ENCODE measurements around the gene LINC01488.

The LINC01488 gene

GRCh38 chr11:69463995-69464960, 17.2 kb upstream of the LINC01488 start:
- no peak for DNase-seq

- DNase-seq: no peak
Measured at GRCh38 chr11:69465236-69466000, 16.0 kb upstream of the LINC01488 start.

- no peak for DNase-seq
Measured at GRCh38 chr11:69466039-69466438, 15.4 kb upstream of the LINC01488 start.

- no peak for DNase-seq
Measured at GRCh38 chr11:69467196-69467595, 14.3 kb upstream of the LINC01488 start.

- no peak for DNase-seq
Measured at GRCh38 chr11:69467646-69468045, 13.8 kb upstream of the LINC01488 start.

- no peak for DNase-seq
Measured at GRCh38 chr11:69468221-69468620, 13.2 kb upstream of the LINC01488 start.

GRCh38 chr11:69468911-69469885, 12.3 kb upstream of the LINC01488 start:
- DNase-seq: no peak

GRCh38 chr11:69470301-69470700, 11.2 kb upstream of the LINC01488 start:
- no peak for DNase-seq

GRCh38 chr11:69470793-69471728, 10.4 kb upstream of the LINC01488 start:
- no peak for DNase-seq

- no peak for DNase-seq
Measured at GRCh38 chr11:69471729-69472540, 9.5 kb upstream of the LINC01488 start.

GRCh38 chr11:69472541-69473275, 8.8 kb upstream of the LINC01488 start:
- DNase-seq: no peak

GRCh38 chr11:69473276-69473845, 8.1 kb upstream of the LINC01488 start:
- no peak for DNase-seq

GRCh38 chr11:69474736-69475135, 6.7 kb upstream of the LINC01488 start:
- DNase-seq: no peak

- DNase-seq: no peak
Measured at GRCh38 chr11:69475141-69475865, 6.2 kb upstream of the LINC01488 start.

GRCh38 chr11:69475866-69476471, 5.5 kb upstream of the LINC01488 start:
- DNase-seq: no peak

- no peak for DNase-seq
Measured at GRCh38 chr11:69476509-69476961, 4.9 kb upstream of the LINC01488 start.

GRCh38 chr11:69477086-69477485, 4.4 kb upstream of the LINC01488 start:
- DNase-seq: no peak
